Stimulated activated CD4-positive, alpha-beta T cell treated with anti-CD3 and anti-CD28 coated beads, Interleukin-4, amount 100 ng/mL, for 24 hours (primary cell): ENCODE data around the gene MBP.
"Not testable (repeated sequence)": the region's sequence is repeated elsewhere in the genome, so short reads cannot be mapped to it uniquely, and the experiment has no call there.

Source experiments
- DNase-seq: peaks from one replicate; pipeline ENCODE4 v3.0.0-alpha.2; 2020

MBP gene

DNA sequence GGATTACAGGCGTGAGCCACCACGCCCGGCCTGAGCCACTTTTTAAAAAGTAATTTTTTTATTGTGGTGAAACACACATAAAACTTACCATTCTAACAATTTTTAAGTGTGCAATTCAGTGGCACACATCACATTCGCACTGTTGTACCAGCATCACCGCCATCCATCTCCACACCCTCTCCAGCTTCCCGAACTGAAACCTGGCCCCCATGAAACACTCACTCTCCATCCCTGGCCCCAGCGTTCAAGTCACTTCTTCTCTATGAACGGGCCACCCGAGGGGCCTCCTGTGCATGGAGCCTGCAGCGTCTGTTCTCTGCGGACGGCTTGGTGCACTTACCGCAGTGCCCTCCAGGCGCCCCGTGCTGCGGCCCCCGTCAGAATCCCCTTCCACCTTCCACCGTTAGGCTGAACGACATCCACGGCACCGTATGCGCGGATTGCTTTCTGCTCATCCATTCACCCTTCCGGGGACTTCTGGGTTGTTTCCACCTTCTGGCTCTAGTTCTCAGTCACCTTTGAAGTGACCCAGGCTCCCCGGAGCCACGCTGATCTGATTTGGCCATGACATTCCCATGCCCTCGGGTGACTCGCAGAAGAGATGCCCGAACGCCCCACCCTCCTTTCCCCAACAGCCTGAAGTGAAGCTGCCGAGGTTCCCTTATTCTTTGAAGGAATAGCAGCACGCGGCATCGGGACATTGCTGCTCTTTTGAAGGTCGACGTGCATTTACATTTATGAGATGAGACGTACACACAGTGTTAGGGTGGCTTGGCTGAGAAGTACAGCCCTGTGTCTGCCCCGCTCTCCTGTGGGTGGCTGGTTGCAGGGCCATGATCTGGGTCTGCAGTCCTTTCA, 134.4 kb downstream of the MBP start:
- no peak for DNase-seq

DNA sequence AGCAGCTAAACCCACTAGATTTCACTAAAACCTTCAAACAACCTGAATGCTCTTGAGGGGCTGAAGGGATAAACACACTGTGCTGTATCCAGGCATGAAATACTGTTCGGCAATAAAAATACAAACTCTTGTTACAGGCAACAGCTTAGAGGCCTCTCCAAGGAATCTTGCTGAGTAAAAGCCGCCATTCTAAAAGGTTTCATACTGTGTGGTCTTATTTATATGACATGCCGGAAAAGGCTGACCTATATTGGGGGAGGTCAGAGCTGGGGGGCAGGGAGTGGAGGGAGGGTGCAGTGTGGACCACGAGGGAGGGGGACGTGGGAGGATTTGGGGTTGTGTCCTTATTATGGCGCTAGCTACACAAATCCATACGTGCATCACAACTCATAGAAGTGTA, 136.2 kb downstream of the MBP start:
- no peak for DNase-seq

DNA sequence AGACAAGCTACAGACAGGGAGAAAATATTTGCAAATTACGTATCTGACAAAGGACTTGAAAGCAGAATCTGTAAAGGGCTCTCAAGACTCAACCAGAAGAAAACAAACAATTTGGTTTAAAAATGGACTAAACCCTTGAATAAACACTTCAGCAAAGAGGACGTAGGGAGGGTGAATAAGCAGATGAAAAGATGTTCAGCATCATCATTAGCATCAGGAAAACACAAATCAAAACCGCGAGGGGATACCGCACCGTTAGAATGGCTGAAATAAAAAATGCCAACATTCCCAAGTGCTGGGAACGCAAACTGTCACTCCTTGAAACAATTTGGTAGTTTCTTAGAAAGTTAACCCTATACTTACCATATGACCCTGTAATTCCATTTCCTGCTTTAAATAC, 136.7 kb downstream of the MBP start:
- no peak for DNase-seq

DNA sequence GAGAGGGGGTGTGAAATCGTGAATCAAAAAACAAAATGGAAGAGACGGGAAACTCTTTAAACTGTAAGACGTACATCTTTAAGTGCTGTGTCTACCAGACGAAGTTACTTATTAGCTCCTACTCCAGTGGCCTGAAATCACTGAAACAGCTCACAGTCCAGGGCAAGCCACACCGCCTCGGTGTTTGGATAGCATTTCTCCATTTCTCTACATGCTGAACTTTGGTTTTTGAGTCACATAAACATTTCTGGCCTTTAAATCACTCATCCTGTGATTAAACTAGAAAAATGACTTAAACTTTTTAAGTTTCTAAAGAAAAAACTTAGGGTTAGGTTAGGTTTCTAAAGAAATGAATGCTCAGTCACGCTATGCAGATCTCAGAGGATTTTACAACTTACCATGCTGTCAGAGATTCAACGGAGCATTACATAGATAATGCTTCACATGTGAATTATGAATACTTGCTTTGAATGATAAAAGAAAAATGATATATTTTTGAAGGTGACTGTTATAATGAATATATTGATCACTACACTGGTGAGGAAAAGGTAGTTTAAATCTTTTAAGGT, 138.4 kb downstream of the MBP start:
- no peak for DNase-seq

DNA sequence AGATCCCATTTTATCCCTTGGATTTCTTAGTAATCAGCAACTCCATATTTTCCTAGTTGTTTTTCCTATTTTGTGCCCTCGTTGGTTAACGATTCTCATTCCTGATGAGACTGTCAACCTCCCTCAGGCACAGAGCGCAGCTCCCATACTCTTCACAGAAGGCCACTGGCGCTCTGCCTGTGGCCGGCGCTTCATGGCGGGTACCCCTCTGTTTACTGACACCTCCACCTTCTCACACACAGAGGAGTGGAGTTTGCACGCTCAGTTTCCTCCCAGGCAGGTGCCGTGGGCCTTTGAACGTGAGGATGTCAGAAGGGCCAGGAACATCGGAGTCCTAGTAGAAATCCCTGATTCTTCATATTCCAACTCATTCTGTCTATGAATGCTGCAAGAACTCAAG, 139.0 kb downstream of the MBP start:
- no peak for DNase-seq

DNA sequence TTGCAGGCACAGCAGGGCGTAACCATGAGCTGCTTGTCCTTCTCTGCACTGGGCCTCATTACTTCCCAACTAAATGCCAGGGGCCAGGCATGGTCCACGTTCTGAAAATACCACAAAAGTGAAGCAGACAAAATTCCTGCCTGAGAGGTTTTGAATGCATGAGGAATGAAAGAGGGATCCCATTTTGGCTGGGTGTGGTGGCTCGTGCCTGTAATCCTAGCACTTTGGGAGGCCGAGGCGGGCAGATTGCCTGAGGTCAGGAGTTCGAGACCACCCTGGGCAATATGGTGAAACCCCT, 139.5 kb downstream of the MBP start:
- no peak for DNase-seq

DNA sequence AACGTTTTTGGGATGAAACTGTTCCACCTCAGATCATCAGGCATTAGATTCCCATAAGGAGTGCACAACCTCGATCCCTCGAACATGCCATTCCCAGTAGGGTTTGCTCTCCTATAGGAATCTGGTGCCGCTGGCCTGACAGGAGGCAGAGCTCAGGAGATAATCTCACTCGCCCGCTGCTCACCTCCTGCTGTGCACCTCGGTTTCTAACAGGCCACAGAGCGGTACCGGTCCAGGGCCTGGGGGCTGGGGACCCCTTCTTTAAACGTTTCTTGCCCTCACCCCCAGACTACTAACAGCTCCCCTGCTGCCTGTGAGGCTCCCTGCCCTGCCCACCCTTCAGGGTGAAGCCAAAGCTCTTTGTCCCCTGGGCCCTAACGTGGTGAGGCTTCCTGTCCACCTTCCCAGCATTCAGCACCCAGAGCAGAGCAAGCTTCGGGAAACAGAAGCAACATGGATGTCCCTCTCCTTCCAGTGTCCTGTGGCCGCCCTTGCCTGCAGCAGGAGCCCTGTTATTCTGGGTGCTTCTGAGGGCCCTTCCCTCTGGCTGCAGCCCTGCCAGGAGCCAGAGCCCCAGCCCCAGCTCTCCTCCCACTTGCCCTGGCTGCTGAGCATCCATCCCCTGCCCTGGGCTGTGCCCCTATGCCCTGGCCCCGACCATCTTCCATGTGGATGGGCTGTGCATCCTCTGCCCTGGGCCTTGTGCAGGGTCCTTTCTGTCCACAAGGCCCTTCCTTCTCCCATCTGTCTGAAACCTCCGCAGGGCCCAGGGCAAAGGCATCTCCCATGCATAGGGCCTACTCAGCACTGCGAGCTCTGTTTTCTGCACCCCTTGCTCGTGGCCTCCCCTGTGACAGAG, 140.1 kb downstream of the MBP start:
- no peak for DNase-seq

DNA sequence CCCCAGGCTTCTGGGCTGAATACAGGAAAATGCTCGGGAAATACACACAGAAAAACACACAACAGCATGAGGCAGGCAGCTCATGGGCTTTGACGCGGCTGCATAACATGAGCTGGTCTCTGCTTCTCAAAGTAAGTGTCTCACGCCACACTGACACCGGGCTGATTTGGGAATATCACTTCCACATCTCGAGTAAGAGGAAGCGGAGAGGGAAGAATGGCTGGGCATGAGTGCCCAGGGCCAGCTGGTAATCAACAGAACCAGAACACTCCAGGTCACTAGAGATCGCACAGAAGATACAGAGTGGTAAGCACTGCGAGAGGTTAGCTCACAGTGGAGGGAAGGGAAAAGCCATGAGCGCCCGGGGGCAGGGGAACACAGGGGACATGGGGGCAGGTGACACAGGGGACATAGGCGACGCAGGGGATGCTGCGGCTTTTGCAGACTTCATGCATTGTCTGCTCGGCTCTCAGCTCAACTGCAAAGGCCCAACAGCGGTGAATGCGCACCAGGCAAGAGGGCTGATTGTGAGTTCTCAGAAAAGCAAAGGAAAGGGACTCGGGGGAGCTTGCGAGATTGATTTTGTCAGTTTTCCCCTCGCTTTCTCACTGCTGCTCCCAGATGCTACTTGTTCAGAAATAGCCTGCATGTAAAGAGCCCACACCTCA, 141.4 kb downstream of the MBP start:
- no peak for DNase-seq

DNA sequence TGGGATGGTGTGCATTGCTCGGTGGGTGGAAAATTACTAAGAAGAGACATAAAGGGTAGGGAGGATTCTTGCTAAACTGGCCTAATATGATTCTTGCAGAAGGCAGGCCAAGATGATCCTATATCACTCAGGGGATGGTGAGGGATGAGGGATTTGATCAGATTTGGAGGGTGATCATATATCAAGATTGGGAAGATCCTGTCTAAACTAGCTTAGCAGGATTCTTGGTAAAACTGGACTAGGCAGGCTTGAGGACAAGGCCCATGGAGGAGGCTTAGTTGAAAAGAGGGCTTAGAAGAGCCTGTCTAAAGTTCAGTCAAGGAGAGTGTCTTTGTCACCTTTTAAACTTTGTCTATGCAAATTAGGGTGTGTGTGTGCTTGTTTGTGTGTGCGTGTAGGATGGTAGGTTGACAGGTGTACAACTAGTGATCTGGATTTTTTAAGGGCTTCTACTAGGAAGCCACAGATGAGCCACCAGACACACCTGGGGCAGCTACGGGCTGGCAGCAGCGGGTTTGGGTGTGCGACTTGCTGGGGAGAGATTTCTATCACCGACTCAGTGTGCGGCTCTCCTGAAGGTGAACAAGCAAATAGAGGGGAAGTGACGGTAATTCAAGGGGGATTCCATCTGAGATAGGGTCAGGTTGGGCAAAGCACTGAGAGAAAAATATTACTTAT, 142.1 kb downstream of the MBP start:
- not testable (repeated sequence) for DNase-seq

DNA sequence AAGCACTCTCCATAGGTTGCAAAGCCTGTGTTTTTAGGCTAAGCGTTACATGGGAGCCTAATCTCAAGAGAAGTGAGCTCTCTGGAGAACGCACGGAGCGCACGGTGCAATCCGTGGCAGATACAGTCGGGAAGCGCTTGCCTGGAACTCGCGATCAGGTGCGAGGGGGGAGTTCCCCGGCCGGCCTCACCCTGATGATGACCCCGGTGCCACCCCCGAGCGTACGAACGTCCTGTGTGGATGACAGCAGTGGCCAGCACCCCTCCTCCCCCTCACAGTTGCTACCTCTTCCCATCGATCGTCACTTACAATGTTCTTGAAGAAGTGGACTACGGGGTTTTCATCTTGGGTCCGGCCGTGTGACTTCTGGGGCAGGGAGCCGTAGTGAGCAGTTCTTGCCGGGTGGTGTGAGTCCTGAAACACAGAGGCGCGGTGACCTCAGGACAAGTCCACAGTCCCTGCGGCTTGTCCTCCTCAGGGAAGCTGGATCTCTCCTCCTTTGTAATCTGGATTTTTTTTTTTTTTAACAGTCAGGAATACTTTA, 142.9 kb downstream of the MBP start:
- no peak for DNase-seq

DNA sequence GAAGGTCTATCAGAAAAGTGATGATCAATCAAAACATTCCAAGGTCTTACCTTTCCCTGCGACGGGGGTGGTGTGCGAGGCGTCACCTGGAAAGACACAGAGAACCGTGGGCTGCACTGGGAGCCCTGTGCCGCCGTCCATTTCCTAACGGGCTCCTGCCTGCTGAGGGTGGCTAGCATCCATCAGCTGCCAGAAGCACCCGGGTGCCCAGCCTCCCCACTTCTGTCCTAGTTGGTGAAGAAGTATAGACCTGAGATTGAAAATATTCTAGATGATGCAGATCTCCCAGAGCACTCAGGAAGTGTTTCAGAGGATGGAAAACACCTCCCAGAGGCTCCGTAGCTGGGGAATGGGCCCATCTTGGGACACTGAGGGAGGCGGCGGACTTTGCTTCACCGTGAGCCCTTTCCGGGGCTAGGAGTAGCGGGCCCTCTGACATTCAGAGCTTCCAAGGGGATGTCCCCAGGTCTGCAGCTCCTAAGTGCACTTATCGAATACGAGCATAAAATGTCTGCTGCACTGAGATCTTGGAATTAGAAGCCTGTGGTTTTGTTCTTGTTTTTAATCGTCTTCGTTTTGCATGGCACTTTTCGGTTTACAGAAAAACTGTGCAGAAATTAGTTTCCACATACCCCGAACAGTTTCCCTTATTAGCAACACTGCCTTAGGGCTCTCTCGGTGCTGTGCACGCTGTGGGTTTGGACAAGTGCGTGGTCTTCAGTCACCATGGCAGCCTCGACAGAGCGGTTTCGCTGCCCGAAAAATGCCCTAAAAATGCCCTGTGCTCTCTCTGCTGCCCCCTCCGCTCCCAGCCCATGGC, 143.5 kb downstream of the MBP start:
- DNase-seq, result no peak

DNA sequence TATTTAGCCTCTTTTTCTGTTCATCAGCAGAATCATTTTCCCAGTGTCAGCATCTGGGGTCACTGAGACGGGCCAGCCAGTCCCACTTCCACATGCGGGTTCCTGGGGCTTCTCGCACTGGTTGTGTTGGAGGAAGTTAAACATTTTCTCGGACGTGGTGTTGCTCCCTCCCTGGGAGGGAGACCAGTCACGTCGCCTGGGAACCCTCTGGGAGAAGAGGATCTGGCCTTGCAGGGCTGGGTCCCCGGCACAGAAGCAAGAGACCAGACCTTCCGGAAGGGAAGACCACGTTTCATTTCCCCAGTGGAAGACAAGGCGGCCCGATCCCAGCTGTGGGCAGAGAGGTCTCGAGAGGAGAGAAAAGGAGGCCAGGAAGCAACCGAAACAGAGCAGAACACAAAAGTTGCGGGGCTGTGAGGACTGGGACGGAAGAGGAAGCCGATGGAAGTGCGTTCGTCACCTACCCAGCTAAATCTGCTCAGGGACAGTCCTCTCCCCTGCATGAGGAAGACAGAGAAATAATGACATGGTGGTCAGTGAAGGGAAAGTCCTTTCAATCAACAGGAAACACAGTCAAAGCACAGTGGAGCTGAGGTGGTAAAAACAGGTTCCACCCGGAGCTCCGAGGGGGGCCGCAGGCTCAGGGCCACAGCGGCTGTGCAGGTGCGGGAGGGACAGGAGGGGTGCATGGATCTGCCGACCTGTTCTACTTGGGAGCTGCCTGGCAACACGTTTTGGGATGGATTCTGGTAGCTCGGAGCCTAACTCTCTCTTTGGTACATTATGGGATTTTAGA, 144.4 kb downstream of the MBP start:
- no peak for DNase-seq

DNA sequence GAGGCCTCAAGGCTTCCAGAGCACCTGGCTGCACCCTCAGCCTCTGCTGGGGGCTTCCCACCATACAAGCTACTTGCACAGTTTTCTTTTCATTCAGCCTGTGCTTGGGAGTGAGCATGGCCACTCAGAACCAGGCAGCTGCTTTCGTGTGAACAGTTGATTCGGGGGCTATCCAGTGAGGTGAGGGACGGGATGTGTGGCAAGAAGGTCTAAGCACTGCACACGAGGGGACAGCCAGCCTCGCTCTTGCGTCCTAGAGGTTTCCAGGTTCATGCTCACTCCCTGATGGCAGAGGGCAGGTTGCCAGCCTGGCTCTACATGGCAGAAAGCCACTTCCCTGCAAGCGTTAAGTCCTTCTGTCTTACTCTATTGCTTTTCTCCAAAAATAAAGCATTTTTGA, 146.2 kb downstream of the MBP start:
- DNase-seq, result no peak

DNA sequence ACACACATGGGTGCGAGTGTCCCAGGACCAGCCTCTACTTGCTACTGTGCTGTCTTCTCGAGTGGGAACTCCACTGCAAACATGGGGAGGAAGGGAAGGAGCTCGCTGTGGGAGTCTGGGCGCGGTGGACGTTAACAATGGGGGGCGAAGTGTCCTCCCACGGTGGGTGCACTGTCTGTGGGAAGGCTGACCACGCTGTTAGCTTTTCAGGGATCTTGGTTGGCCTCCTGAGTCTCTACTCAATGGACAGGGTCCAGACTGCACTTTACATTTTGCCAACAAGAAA, 146.7 kb downstream of the MBP start:
- no peak for DNase-seq

DNA sequence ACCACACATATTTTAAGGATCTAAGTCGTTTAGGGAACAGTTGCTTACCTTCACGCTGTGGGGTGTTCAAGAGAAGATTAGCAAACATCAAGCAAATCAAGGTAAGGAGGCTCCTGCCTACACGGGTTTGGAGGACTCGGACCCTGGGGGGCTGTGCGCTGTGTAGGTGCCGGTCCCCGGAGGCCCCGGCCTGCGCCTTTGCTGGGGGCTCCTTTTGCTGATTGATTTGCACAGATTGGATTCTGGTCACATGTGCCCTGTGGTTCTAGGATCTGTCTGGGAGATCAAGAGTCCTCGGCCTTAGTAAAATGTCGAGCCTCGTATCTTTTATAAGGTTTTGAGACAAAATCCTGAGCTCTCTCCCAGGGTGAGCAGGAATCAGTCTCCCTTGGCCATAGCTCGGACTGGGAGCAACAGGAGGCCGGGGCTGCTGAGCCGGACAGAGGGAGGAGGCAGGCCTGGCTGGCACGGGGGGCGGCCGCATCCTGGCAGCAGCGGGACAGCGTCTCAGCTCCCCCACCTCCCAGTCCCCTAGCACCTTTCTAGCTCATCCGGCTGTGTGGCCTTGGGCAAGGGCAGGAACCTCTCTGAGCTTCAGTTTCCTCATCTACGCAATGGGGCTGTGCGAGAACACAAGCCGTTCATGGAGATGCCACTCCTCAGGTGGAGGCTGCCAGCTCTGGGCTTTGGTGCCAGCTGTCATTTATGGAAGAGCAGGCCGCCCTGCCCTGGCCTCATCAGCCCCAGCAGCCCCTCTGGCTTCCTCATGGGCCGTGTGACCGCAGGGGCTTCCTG, 147.2 kb downstream of the MBP start:
- DNase-seq, result no peak

DNA sequence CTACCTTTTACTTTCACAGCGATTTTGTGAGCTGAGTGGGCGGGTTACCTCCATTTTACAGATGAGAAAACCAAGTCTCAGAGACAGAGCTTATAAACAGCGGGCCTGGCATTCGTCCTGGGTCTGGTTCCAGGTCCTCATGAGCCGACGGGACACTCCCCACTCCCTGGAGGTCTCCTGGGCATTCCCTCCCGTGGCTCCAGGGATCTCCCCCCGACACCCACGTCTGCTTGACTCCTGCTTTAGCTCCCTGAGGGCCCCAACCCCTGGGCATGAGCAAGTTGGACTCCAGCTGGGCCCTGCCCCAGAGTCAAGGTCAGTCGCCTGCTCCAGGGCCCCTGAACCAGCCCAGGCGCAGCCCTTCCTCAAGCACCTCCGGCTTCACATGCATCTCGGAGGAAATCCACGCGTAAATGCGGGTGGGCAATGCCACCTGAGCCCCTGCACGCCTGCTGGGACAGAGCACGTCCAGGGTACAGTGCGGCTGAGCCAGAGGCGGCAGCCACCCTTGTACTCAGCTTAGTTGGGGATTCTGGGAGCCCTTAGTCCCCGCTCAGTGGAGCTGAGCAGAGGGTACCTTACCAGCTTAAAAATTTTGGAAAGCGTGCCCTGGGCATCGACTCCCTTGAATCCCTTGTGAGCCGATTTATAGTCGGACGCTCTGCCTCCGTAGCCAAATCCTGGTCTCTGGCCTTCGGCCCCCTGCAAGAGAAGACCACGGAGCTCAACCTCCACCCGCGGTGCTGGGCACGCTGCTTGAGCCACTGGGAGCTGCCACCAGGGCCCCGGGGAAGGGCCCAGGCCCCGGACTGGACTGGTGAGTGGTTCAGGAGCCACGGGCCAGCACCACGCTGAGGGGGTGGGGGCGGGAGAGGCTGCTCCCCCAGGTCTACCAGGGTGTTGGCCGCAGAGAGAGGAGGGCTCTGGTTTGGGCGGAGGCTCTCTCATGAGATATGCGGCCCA, 148.1 kb downstream of the MBP start:
- no peak for DNase-seq

DNA sequence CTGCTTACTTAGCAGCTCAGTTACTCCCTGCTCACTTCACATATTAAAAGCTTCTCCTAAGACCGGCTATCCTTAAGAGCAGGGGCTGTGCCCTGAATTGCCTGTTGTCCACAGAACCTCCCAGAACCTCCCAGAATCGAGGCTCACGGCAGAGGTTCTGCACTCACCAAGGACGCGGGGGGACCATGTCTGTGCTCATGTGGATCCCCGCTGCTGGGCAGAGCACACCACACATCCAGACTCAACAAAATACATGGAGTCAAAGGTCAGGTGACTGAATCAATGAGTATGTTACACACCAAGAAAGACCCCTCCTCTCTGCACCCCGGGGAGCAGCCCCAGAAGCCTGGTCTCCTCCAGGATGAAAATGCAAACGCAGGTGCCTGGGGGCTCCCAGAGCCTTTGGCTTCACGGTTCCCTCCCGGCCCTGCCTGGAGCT, 149.0 kb downstream of the MBP start:
- no peak for DNase-seq

DNA sequence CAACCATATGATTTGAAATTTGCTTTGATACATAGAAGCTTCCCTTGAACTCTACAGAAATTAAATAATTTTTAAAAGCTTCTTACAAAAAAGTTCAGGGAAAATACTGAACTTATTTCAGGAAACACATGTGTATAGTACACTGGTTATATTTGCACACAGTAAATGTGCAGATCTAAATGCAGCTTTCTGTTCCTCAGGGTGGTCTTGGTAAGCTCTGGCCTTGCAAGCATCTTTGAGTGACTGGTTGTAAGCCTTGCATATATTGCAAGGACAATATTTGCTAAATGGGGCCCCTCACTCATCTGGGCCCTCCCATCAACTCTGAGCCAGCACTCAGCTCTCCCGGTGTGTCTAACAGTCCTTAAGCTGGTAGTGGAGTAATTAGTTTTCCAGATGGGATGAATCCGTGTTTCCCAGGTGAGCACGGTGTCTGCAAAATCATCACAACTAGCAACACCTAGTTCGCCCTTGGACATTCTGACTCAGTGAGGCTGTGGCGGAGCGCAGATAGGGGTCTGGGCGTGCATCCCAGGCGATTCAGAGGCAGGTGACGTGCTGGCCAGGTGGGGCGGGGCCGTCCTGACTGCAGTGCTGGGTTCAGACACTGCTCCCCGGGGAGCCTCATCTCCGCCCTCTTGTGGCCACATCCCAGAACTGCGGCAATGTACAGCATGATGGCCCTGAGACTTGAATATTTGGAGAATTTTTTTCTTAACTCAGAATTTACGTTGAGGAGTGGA, 149.6 kb downstream of the MBP start:
- peak; percentile 89 for DNase-seq
